ENCODE data around the gene EVL.

GRCh38 chr14:100082723-100083122 lies 17.5 kb downstream of the EVL start:
- no peak for TF ChIP-seq CTCF (conservative IDR thresholded peaks at IDR 0.05; ENCODE audit: low read depth, low read length)
- TF ChIP-seq EZH2 (IDR thresholded peaks at IDR 0.05; ENCODE audit: borderline replicate concordance, low read depth, low read length, poor library complexity, severe bottlenecking): no peak
